K562 (cell line): ENCODE results near the gene KCND3. TPM values are rescaled to one million over a fixed set of nuclear protein-coding genes. Genes with fewer than 3 reads are reported as not detected.

ENCODE experiments used
- ATAC-seq: fragments of 200-7000 bp; cut with Tn5 transposase; 3 replicates; pipeline ENCODE4 v1.9.1; 2020; ENCODE audit warnings: moderate library complexity
- BruUV-seq: library from RNA; stranded (reverse); fragments of 400-500 nt; replicated peaks from 2 replicates; lab custom pipeline; 2021; lab: Mats Ljungman, UMichigan
- CTCF ChIA-PET: fragments of 300-600 bp; formaldehyde crosslinking; extraction: SDS; loops from one replicate; lab custom pipeline; 2021; ENCODE audit warnings: low intra/inter-chr PET ratio; lab: Yijun Ruan, JAX
- POLR2A ChIA-PET: fragments of 300-600, 350-650 bp; sonication (Branson Sonifier 250); formaldehyde crosslinking; extraction: SDS; loops from one replicate; lab custom pipeline; 2021; ENCODE audit warnings: antibody characterized with exemption, inconsistent platforms; lab: Yijun Ruan, JAX
- DNase-seq, 4 experiments: peaks; one replicate each; pipeline versions ENCODE4 v3.0.0 to v3.0.0-alpha.2; 2011 to 2018; ENCODE audit warnings: low spot score in 3 of 4, mixed read lengths in 3 of 4; ENCODE audit errors: extremely low read depth in 1 of 4
- FAIRE-seq: peaks from 2 replicates; lab custom pipeline; 2011; peaks lifted over from hg19 to GRCh38; lab: Jason Lieb, UNC
- H2AFZ ChIP-seq: 2 replicates; pipeline ENCODE4 v1.6.0; 2011; ENCODE audit warnings: low read depth, low read length, control low read depth, inconsistent platforms
- H3K27ac ChIP-seq: fragments of 200-600 bp; 3 replicates; pipeline ENCODE4 v1.8.0; 2011; ENCODE audit warnings: low read depth, mild to moderate bottlenecking, control low read depth, inconsistent platforms, low read length, moderate library complexity, mixed read lengths; ENCODE audit errors: extremely low read depth
- H3K27me3 ChIP-seq, 2 experiments: fragments of 300-600 bp in 1 of 2; 2 replicates in 1 of 2; 3 replicates in 1 of 2; pipeline versions ENCODE4 v1.6.0 to v1.8.0; 2011; ENCODE audit warnings: inconsistent platforms in 2 of 2, low read length in 2 of 2, mild to moderate bottlenecking in 1 of 2, mixed read lengths in 1 of 2, moderate library complexity in 1 of 2; ENCODE audit not compliant: control insufficient read depth in 2 of 2, insufficient read depth in 2 of 2
- H3K36me3 ChIP-seq: fragments of 300-600 bp; 3 replicates; pipeline ENCODE4 v1.8.0; 2011; ENCODE audit warnings: mild to moderate bottlenecking, low read length, inconsistent platforms; ENCODE audit not compliant: control insufficient read depth, insufficient read depth
- H3K4me1 ChIP-seq, 2 experiments: fragments of 200-600 bp in 1 of 2; replicated peaks in 1 of 2; 2 replicates in 1 of 2; 3 replicates in 1 of 2; pipeline versions ENCODE4 v1.5.1 to v1.8.0; 2011; ENCODE audit warnings: inconsistent platforms in 2 of 2, low read length in 2 of 2, mild to moderate bottlenecking in 1 of 2, mixed read lengths in 1 of 2, moderate library complexity in 1 of 2; ENCODE audit not compliant: control insufficient read depth in 2 of 2, insufficient read depth in 2 of 2
- H3K4me2 ChIP-seq: 2 replicates; pipeline ENCODE4 v1.6.1; 2011; ENCODE audit warnings: low read length, control low read depth, inconsistent platforms, mixed read lengths; ENCODE audit not compliant: insufficient read depth
- H3K4me3 ChIP-seq: fragments of 200-600 bp; sonication (generic), shearing (Covaris generic); 2 replicates; pipeline ENCODE4 v1.5.1; 2016; ENCODE audit warnings: control low read depth, inconsistent platforms
- H3K79me2 ChIP-seq: fragments of 200-600 bp; 3 replicates; pipeline ENCODE4 v1.8.0; 2011; ENCODE audit warnings: low read length, inconsistent platforms; ENCODE audit not compliant: control insufficient read depth, insufficient read depth
- H3K9ac ChIP-seq, 2 experiments: 2 replicates each; pipeline versions ENCODE4 v1.6.0 to v1.6.1; 2011; ENCODE audit warnings: low read depth in 2 of 2, low read length in 2 of 2, control low read depth in 1 of 2, inconsistent platforms in 1 of 2, mild to moderate bottlenecking in 1 of 2, mixed read lengths in 1 of 2; ENCODE audit not compliant: insufficient read depth in 1 of 2
- H3K9me1 ChIP-seq: one replicate; pipeline ENCODE4 v1.6.0; 2011; ENCODE audit warnings: inconsistent platforms, mild to moderate bottlenecking, low read length, moderate library complexity; ENCODE audit not compliant: control insufficient read depth, insufficient read depth
- H3K9me3 ChIP-seq: replicated peaks from 2 replicates; pipeline ENCODE4 v1.5.1; 2011; ENCODE audit warnings: low read depth, low read length, inconsistent platforms; ENCODE audit not compliant: control insufficient read depth, insufficient read depth
- H4K20me1 ChIP-seq: replicated peaks from 2 replicates; pipeline ENCODE4 v1.6.1; 2011; ENCODE audit warnings: low read length, inconsistent platforms, mixed read lengths; ENCODE audit not compliant: control insufficient read depth, insufficient read depth
- ATF3 ChIP-seq, 2 experiments: fragments of 450-650 bp in 1 of 2; sonication (generic) in 1 of 2; formaldehyde crosslinking in 1 of 2; IDR thresholded peaks in 1 of 2; conservative IDR thresholded peaks in 1 of 2; 2 replicates each; pipeline versions ENCODE4 v1.6.1 to v1.8.1; 2016 to 2023; ENCODE audit warnings: mild to moderate bottlenecking in 2 of 2, moderate library complexity in 2 of 2, inconsistent platforms in 1 of 2, missing genetic modification reagents in 1 of 2
- TSC22D4 ChIP-seq: fragments of 450-650 bp; IDR thresholded peaks from 2 replicates; pipeline ENCODE4 v1.6.1; 2016; ENCODE audit warnings: missing genetic modification characterization, missing biosample characterization, control low read depth
- WGBS: fragments of 100-300 bp; shearing (Covaris generic); methylation state at CpG from one replicate; pipeline ENCODE4 v1.1.6; 2016; ENCODE audit warnings: low coverage, mixed read lengths; ENCODE audit not compliant: insufficient coverage; ENCODE audit errors: missing lambda C conversion rate; 5-methylcytosine and 5-hydroxymethylcytosine counted together
- in situ Hi-C: fragments of 300-500 bp; cut with MboI; formaldehyde crosslinking; loops from 4 replicates; pipeline ENCODE4 v1.15.0; 2018; ENCODE audit warnings: inconsistent platforms, mixed read lengths
- intact Hi-C: fragments of 100-400 bp; cut with micrococcal nuclease; formaldehyde crosslinking; loops from 2 replicates; pipeline ENCODE4 v1.14.2; 2022
- polyA plus RNA-seq, 8 experiments: library from polyadenylated mRNA; depleted of rRNA in 4 of 8; stranded (reverse) in 5 of 8; unstranded in 3 of 8; fragments of >200 nt; fragmentation: Nextera tagmentation in 2 of 8; fragmentation: Illumina TruSeq in 1 of 8; extraction: Ambion mirVana in 2 of 8; extraction: Trizol in 1 of 8; gene quantifications; 2 replicates each; pipeline versions ENCODE4 v1.2.1 to v1.2.3, GENCODE V29; 2011 to 2014; ENCODE audit warnings: inconsistent platforms in 1 of 8, missing spikeins in 1 of 8
- total RNA-seq, 7 experiments: library from RNA; depleted of rRNA in 6 of 7; stranded (reverse); fragments of >200 nt in 6 of 7; fragmentation: Illumina TruSeq in 2 of 7; extraction: Trizol in 2 of 7; gene quantifications; 2 replicates each; pipeline versions ENCODE4 v1.2.1 to v1.2.3, GENCODE V29; 2011 to 2021; ENCODE audit warnings: low replicate concordance in 1 of 7

The KCND3 gene
- total and polyA plus RNA-seq, 9 of the 15 experiments (the other 6 are each of a cell fraction or from before 2014, with no cell fraction given): not detected

- in situ Hi-C loops (no loop called here), intact Hi-C loops (no loop called here)
- H3K4me3 ChIP-seq: no peak overlapping the region
- ATAC-seq: no peak
- peaks cover 9 to 15% of the 10 kb centered on the region in 2 experiments; a peak in 4 of 5 replicates for H3K27me3 ChIP-seq
- no peaks in the 10 kb centered on the region; the same call in 1 of the 2 replicates for H4K20me1 ChIP-seq
- no peak for DNase-seq
- no peak overlapping the region for H3K4me2 ChIP-seq
- peaks cover 3% of the 10 kb centered on the region; the same call in 1 of the 3 replicates for H3K79me2 ChIP-seq
- POLR2A ChIA-PET: interaction anchor here (1.2 kb wide), 1 partner anchor 11 kb away, joined by 3 read pairs; no protein-coding TSS in a partner anchor
- H3K4me1 ChIP-seq: no peaks in the 10 kb centered on the region
- no TSS peak for BruUV-seq
- H3K9ac ChIP-seq: no peak overlapping the region
- no peaks in the 10 kb centered on the region for H3K9me1 ChIP-seq
- H3K36me3 ChIP-seq: peaks cover 41% of the 10 kb centered on the region
- H3K9me3 ChIP-seq: no peaks in the 10 kb centered on the region
- no peak overlapping the region for H2AFZ ChIP-seq
- no peak overlapping the region for H3K27ac ChIP-seq
- no peak for TF ChIP-seq TSC22D4 (tag)
- TF ChIP-seq ATF3 (IDR thresholded peaks at IDR 0.05): 0 out of 2 replicates have a peak, but pooled peaks have one; percentile 7
- no peak for TF ChIP-seq ATF3 (CRISPR knock-in tag; conservative IDR thresholded peaks at IDR 0.05)
- WGBS: 62% methylated on average over 4 of the region's 4 CpGs
- FAIRE-seq: no peak
- CTCF ChIA-PET: interaction anchor here (1.4 to 5.1 kb wide), 3 partner anchors 56 to 1141 kb away, joined by 3 to 61 read pairs (median 39); no protein-coding TSS in a partner anchor
Observed at GRCh38 chr1:111770916-111771315, 218.6 kb downstream of the KCND3 start.
